ENCODE results near the gene SLC27A3.

Gene SLC27A3

GRCh38 chr1:153803470-153804056 lies 28.4 kb downstream of the SLC27A3 start:
- no peak for TF ChIP-seq CTCF (conservative IDR thresholded peaks at IDR 0.05)
- H3K27ac ChIP-seq = no peak overlapping the region

- TF ChIP-seq CTCF (conservative IDR thresholded peaks at IDR 0.05) = no peak
- H3K27ac ChIP-seq = no peak overlapping the region
Observed at GRCh38 chr1:153804112-153804511, 28.9 kb downstream of the SLC27A3 start.

- TF ChIP-seq CTCF (conservative IDR thresholded peaks at IDR 0.05) = no peak
- no peak overlapping the region for H3K27ac ChIP-seq
Observed at GRCh38 chr1:153805042-153805745, 30.0 kb downstream of the SLC27A3 start.

GRCh38 chr1:153805886-153806719 lies 30.9 kb downstream of the SLC27A3 start:
- no peak overlapping the region for H3K27ac ChIP-seq
- no peak for TF ChIP-seq CTCF (conservative IDR thresholded peaks at IDR 0.05)

- H3K27ac ChIP-seq = no peak overlapping the region
- TF ChIP-seq CTCF (conservative IDR thresholded peaks at IDR 0.05) = no peak
Observed at GRCh38 chr1:153816283-153816889, 41.2 kb downstream of the SLC27A3 start.

GRCh38 chr1:153818876-153819275 lies 43.7 kb downstream of the SLC27A3 start:
- TF ChIP-seq CTCF (conservative IDR thresholded peaks at IDR 0.05) = no peak
- no peak overlapping the region for H3K27ac ChIP-seq
